ENCODE results near the gene WDCP.
A peak's percentile ranks its signal among the peaks of the same experiment; 100 is the strongest.
"Not testable (repeated sequence)": the region's sequence is repeated elsewhere in the genome, so short reads cannot be mapped to it uniquely, and the experiment has no call there.

WDCP gene

GRCh38 chr2:24022324-24022974 lies 24.7 kb downstream of the WDCP start:
- DNase-seq (ENCODE audit: low read depth in 2 of 2) = no peak

GRCh38 chr2:24021122-24021998 lies 25.8 kb downstream of the WDCP start:
- DNase-seq (ENCODE audit: low read depth in 2 of 2) = peak in 1 of 2 donors; percentile 10

GRCh38 chr2:24020244-24020643 lies 26.9 kb downstream of the WDCP start:
- DNase-seq (ENCODE audit: low read depth in 2 of 2) = no peak

GRCh38 chr2:24019729-24020128 lies 27.5 kb downstream of the WDCP start:
- no peak for DNase-seq (ENCODE audit: low read depth in 2 of 2)

GRCh38 chr2:24018241-24018640 lies 28.9 kb downstream of the WDCP start:
- DNase-seq (ENCODE audit: low read depth in 2 of 2) = no peak

GRCh38 chr2:24017711-24018110 lies 29.5 kb downstream of the WDCP start:
- no peak for DNase-seq (ENCODE audit: low read depth in 2 of 2)

GRCh38 chr2:24016853-24017703 lies 30.1 kb downstream of the WDCP start:
- no peak for DNase-seq (ENCODE audit: low read depth in 2 of 2)

- no peak for DNase-seq (ENCODE audit: low read depth in 2 of 2)
Measured at GRCh38 chr2:24016376-24016761, 30.8 kb downstream of the WDCP start.

GRCh38 chr2:24015562-24016375 lies 31.4 kb downstream of the WDCP start:
- DNase-seq (ENCODE audit: low read depth in 2 of 2) = no peak

- DNase-seq (ENCODE audit: low read depth in 2 of 2) = not testable (repeated sequence)
Measured at GRCh38 chr2:24014902-24015301, 32.3 kb downstream of the WDCP start.

GRCh38 chr2:24012521-24013188 lies 34.5 kb downstream of the WDCP start:
- DNase-seq (ENCODE audit: low read depth in 2 of 2) = no peak

GRCh38 chr2:24011250-24012104 lies 35.7 kb downstream of the WDCP start:
- DNase-seq (ENCODE audit: low read depth in 2 of 2) = no peak

- DNase-seq (ENCODE audit: low read depth in 2 of 2) = no peak
Measured at GRCh38 chr2:24010477-24011249, 36.5 kb downstream of the WDCP start.

GRCh38 chr2:24009680-24010476 lies 37.3 kb downstream of the WDCP start, which contains the start of gene MFSD2B:
Gene MFSD2B, plus strand, starts transcription at chr2:24010085. Its CDS starts 12 bp downstream, at chr2:24010097.
- DNase-seq (ENCODE audit: low read depth in 2 of 2) = no peak

- no peak for DNase-seq (ENCODE audit: low read depth in 2 of 2)
Measured at GRCh38 chr2:24009367-24009679, 37.9 kb downstream of the WDCP start.

GRCh38 chr2:24008672-24009366 lies 38.4 kb downstream of the WDCP start:
- DNase-seq (ENCODE audit: low read depth in 2 of 2) = no peak

- DNase-seq (ENCODE audit: low read depth in 2 of 2) = no peak
Measured at GRCh38 chr2:24007693-24008092, 39.5 kb downstream of the WDCP start.

GRCh38 chr2:23994567-23994966 lies 52.6 kb downstream of the WDCP start:
- DNase-seq (ENCODE audit: low read depth in 2 of 2) = no peak

All from stimulated activated CD4-positive, alpha-beta T cell treated with anti-CD3 and anti-CD28 coated beads, Interleukin-4, amount 100 ng/mL, for 48 hours (primary cell).